Measurements from ENCODE around the gene SPDYE16.
A peak's percentile ranks its signal among the peaks of the same experiment; 100 is the strongest.
"Not testable (repeated sequence)": the region's sequence is repeated elsewhere in the genome, so short reads cannot be mapped to it uniquely, and the experiment has no call there.

SPDYE16 gene

DNA sequence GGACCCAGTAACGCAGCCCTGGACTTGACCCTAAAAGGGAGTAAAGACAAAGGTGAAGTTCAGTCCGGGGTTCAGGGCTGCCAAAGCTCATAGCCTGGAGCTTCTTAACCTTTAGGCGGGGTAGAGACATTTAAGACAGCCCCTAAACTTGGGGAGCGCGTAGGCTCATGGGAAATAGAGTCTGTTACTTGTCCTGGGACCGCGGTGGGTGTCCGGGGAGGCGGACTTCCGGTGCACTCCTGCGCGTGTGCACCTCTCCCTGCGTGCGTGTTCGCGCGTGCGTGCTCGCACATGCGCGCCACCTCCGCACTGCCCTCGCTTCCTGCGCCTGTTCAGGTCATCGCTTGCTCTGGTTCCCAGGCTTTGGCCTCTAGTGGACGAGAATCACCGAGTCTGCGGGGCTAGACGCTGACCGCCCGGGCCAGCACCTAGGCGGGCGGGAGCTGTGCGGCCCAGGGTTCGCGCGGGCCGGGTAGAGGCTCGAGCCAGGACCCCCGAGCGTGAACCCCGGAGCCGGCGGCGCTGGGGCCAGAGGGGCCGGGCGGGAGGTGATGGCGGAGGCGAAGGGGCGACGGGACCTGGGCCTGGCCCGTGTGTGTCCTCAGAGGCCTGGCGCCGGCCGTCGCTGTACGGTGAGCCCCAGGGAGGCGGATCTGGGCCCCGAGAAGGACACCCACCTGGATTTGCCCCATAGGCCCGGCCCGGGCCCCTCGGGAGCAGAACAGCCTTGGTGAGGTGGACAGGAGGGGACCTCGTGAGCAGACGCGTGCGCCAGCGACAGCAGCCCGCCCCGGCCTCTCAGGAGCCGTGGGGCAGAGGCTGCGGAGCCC lies 6.1 kb upstream of the SPDYE16 start:
- peak; percentile 74 for DNase-seq

DNA sequence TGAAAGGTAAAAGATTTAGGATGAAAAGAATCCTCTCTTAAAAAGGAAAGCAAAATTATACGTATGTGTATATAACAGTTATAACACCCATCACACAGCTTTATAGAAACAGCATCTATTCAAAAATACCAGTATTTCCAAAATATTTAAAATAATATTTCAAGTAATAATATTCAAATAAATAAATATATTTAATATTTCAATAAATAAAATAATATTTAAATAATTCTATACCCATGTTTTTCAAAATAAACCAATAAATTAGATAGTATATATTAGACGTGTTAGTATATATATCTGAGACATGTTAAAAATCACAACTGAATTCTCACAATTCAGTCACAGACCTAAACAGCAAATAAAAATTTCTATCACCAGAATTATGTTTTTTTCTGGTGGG lies 11.5 kb downstream of the SPDYE16 start:
- DNase-seq, result not testable (repeated sequence)

DNA sequence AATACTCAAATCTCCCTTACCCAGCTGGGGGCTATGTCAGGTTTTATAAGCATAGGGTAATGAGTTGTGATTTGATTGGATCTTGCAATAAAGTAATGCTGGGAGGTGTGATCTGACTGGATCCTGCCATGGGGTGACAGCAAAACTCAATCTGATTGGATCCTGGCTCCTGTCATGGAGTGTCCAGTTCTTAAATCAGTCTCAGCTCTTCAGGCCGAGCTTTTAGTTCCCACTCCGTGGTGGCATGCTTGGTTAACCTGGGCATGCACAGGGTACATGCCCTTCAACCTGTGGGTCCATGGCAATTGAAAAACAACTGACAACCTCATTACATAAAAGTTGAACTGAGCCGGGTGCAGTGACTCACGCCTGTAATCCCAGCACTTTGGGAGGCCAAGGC lies 16.9 kb downstream of the SPDYE16 start:
- not testable (repeated sequence) for DNase-seq

- DNase-seq, result not testable (repeated sequence)
Measured at GRCh38 chr7:76516932-76517331, 26.2 kb downstream of the SPDYE16 start.

GRCh38 chr7:76515999-76516443 lies 27.1 kb downstream of the SPDYE16 start:
- DNase-seq, result no peak

DNA sequence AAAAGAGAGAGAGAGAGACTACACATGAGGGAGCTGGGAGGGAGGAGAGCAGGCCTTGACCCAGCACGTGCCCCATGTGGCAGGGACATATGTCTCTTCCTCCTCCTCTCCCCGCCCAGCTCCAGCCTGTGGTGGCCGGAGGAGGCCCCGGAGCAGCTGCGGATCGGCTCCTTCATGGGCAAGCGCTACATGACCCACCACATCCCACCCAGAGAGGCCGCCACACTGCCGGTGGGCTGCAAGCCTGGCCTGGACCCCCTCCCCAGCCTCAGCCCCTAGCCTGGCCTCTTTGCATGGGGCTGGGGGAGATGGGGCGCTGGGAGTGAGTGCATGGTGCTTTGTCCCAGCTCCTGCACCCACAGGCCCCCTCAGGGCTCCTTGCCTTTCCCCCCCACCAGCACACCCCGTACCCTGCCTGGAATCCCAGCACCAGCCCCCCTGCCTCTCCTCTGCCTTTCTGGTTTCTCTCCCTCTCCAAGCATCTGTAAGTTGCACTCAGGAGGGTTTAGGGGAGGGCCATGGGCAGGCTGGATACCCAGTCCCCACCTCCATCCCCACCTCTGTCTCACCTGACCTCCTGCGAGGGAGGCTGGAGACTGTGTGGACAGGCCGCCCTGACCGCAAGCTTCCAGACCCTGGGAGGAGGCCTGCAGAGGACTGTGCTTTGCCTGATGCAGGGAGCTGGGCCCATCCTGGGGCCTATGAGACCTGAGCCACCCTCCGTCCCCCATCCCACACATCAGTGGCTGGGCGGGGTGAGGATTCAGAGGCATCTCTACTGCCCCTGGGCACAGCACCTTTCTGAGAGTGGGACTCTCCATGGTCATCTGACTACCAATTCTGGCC lies 27.9 kb downstream of the SPDYE16 start:
- no peak for DNase-seq

GRCh38 chr7:76513817-76514799 lies 29.0 kb downstream of the SPDYE16 start:
- DNase-seq, result no peak

- DNase-seq, result no peak
Measured at GRCh38 chr7:76512941-76513816, 29.9 kb downstream of the SPDYE16 start.

- DNase-seq, result not testable (repeated sequence)
Measured at GRCh38 chr7:76511911-76512885, 30.9 kb downstream of the SPDYE16 start.

DNA sequence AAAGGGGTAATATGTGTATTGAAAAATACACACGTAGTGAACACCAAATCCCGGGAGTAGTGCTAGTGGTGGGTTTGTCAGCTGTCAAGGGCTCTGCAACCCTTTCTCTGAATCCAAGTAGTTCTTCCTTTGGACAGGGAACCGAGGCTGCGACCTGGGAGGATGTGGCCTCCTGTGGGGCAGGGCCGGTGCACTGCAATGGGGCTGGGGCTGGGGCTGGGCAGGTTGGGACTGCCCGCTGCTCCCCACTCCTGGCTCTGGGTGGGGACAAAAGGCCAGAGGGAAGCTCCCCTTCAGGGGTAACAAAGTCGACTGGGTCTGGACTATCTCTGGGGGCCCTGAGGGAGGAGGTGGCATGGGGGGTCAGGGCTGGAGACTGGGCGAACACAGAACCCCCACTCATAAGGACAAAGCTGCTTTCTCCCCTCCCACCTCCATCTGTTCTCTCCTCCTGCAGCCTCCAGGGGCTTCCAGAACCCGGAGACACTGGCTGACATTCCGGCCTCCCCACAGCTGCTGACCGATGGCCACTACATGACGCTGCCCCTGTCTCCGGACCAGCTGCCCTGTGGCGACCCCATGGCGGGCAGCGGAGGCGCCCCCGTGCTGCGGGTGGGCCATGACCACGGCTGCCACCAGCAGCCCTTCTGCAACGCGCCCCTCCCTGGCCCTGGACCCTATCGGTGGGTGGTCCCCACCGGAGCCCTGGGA lies 31.7 kb downstream of the SPDYE16 start:
- not testable (repeated sequence) for DNase-seq

GRCh38 chr7:76509931-76510877 lies 32.9 kb downstream of the SPDYE16 start, which contains the start of gene UPK3B:
Gene UPK3B, plus strand, starts transcription at chr7:76510552. Its CDS starts 101 bp downstream, at chr7:76510653.
- no peak for DNase-seq

- no peak for DNase-seq
Measured at GRCh38 chr7:76507723-76508406, 35.2 kb downstream of the SPDYE16 start.

DNA sequence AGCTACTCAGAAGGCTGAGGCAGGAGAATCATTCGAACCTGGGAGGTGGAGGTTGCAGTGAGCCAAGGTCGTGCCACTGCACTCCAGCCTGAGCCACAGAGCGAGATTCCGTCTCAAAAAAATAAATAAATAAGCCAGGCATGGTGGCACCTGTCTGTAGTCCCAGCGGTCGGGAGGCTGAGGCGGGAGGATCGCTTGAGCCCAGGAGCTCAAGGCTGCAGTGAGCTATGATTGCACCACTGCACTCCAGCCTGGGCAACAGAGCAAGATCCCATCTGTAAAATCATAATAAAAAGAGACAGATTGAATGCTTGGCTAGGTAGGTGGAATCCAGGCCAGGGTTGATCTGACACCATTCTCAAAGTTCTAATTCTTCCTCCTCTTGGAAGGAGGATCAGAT lies 36.5 kb downstream of the SPDYE16 start:
- not testable (repeated sequence) for DNase-seq

DNA sequence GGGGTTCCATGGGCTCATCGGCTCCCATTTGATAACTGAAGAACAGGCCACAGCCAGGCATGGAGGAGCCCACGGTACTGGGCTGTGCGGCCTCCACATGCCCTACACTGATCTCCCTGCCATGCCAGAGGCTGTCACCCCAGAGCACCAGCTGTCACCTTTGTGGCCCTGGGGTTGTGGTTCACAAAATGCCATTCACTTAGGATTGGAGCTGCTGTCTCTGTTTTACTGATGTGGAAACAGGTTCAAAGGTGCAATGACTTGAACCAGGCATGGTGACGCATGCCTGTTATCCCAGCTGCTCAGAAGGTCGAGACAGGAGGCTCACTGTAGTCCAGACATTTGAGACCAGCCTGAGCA lies 37.0 kb downstream of the SPDYE16 start:
- no peak for DNase-seq

DNA sequence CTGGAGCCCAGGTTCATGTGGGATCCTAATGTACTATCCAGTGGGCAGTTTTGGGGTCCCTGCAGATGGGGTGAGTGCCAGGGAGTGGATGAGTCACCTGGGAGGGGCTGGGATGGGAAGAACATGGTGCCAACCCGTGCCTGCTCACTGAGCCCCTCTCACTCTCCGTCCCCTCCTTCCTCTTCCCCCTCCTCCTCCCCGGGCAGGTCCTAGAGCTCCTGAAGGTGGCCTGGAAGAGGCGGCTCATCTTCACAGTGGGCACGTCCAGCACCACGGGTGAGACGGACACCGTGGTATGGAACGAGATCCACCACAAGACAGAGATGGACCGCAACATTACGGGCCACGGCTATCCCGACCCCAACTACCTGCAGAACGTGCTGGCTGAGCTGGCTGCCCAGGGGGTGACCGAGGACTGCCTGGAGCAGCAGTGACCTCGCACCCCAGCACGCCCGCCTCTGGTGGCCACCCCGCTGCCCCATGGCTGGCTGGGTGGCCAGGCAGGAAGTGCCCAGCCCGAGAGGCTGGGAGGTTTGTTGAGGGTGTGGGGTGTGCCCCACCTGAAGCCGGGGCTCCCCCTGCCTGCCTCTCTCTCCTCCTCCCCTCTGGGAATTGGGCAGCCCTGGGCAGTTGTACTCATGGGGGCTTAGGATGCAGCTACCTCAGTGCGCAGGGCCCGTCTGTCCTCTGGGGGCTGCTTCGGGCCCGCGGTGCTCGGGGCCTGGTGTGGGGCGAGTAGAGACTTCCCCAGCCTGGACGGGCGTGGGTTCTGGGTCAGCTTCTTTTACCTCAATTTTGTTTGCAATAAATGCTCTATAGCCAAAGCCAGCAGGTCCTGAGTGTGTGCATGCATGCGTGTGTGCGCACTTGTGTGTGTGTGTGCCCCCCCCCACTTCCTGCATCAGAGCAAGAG lies 37.7 kb downstream of the SPDYE16 start:
- DNase-seq, result no peak

GRCh38 chr7:76504351-76505167 lies 38.5 kb downstream of the SPDYE16 start:
- DNase-seq, result not testable (repeated sequence)

Measured in T1000 (cell line).